ENCODE results near the gene EPHX1. TPM values are rescaled to one million over a fixed set of nuclear protein-coding genes. Genes with fewer than 3 reads are reported as not detected.
"Not testable (repeated sequence)": the region's sequence is repeated elsewhere in the genome, so short reads cannot be mapped to it uniquely, and the experiment has no call there.

The EPHX1 gene
- total RNA-seq: 10 to 100 TPM; 30.3 to 72.8 (median 53.7) TPM

GRCh38 chr1:225809842-225810578 is at the start of gene EPHX1:
EPHX1 (plus strand) TSS chr1:225810124; CDS start chr1:225828730, 18,606 bp downstream.
- no peaks in the 10 kb centered on the region for H3K36me3 ChIP-seq
- peaks cover 52% of the 10 kb centered on the region for H3K4me1 ChIP-seq
- DNase-seq (ENCODE audit: low spot score in 2 of 2): peak; percentile 91 to 93
- H3K27me3 ChIP-seq: no peaks in the 10 kb centered on the region
- peak within 1 kb of the TSS; percentile 77 for H3K4me3 ChIP-seq
- peak within 1 kb of the TSS; percentile 83 for H3K27ac ChIP-seq
- WGBS: 0% methylated on average over 27 of the region's 80 CpGs
- TF ChIP-seq POLR2AphosphoS5 (IDR thresholded peaks at IDR 0.05) (peak in 1 of 3 donors; percentile 8), EP300 (IDR thresholded peaks at IDR 0.05) (no peak), POLR2A (IDR thresholded peaks at IDR 0.05) (peak in 1 of 2 donors; percentile 81), CTCF (IDR thresholded peaks at IDR 0.05) (peak; percentile 12 to 18)
- no peaks in the 10 kb centered on the region for H3K9me3 ChIP-seq

GRCh38 chr1:225760531-225760930 is 49.4 kb upstream of the EPHX1 start:
- 96% methylated on average over 6 of the region's 6 CpGs for WGBS
- H3K36me3 ChIP-seq: no peaks in the 10 kb centered on the region
- peaks cover 37% of the 10 kb centered on the region for H3K4me1 ChIP-seq
- no peaks in the 10 kb centered on the region for H3K9me3 ChIP-seq
- no peak for TF ChIP-seq POLR2AphosphoS5 (IDR thresholded peaks at IDR 0.05)
- TF ChIP-seq POLR2A (IDR thresholded peaks at IDR 0.05): no peak
- TF ChIP-seq CTCF (IDR thresholded peaks at IDR 0.05): no peak
- no peak for TF ChIP-seq EP300 (IDR thresholded peaks at IDR 0.05)
- DNase-seq (ENCODE audit: low spot score in 2 of 2): peak; percentile 37 to 42
- H3K4me3 ChIP-seq: no peak overlapping the region
- H3K27me3 ChIP-seq: no peaks in the 10 kb centered on the region
- H3K27ac ChIP-seq: no peak overlapping the region

GRCh38 chr1:225761395-225761794 is 48.5 kb upstream of the EPHX1 start:
- not testable (repeated sequence) for H3K4me3 ChIP-seq, H3K27me3 ChIP-seq, H3K36me3 ChIP-seq, H3K27ac ChIP-seq, H3K9me3 ChIP-seq
- peaks cover 41% of the 10 kb centered on the region for H3K4me1 ChIP-seq
- 78% methylated on average over 6 of the region's 6 CpGs for WGBS
- peak; percentile 20 to 37 for DNase-seq (ENCODE audit: low spot score in 2 of 2)

- Histone ChIP-seq H3K4me1 (peaks cover 47% of the 10 kb centered on the region), H3K4me3 (no peak overlapping the region), H3K27me3 (no peaks in the 10 kb centered on the region), H3K9me3 (no peaks in the 10 kb centered on the region), H3K27ac (peak overlapping the region; percentile 22), H3K36me3 (no peaks in the 10 kb centered on the region)
- peak; percentile 32 to 43 for DNase-seq (ENCODE audit: low spot score in 2 of 2)
- TF ChIP-seq POLR2A (IDR thresholded peaks at IDR 0.05) (no peak), EP300 (IDR thresholded peaks at IDR 0.05) (no peak), CTCF (IDR thresholded peaks at IDR 0.05) (no peak), POLR2AphosphoS5 (IDR thresholded peaks at IDR 0.05) (no peak)
- WGBS: 82% methylated on average over 5 of the region's 5 CpGs
Observed at GRCh38 chr1:225762002-225762441, 47.9 kb upstream of the EPHX1 start.

GRCh38 chr1:225762444-225762843 is 47.5 kb upstream of the EPHX1 start:
- H3K27me3 ChIP-seq: no peaks in the 10 kb centered on the region
- 68% methylated on average over 5 of the region's 5 CpGs for WGBS
- no peak overlapping the region for H3K4me3 ChIP-seq
- H3K4me1 ChIP-seq: peaks cover 51% of the 10 kb centered on the region
- DNase-seq (ENCODE audit: low spot score in 2 of 2): peak in 1 of 2 donors; percentile 38
- H3K36me3 ChIP-seq: no peaks in the 10 kb centered on the region
- H3K9me3 ChIP-seq: no peaks in the 10 kb centered on the region
- TF ChIP-seq EP300 (IDR thresholded peaks at IDR 0.05) (no peak), POLR2A (IDR thresholded peaks at IDR 0.05) (no peak), CTCF (IDR thresholded peaks at IDR 0.05) (no peak), POLR2AphosphoS5 (IDR thresholded peaks at IDR 0.05) (no peak)
- peak overlapping the region; percentile 22 for H3K27ac ChIP-seq

Data from suprapubic skin (tissue), 4 donors.